Mesenteric fat pad (tissue), 1 donor: ENCODE results near the gene XXYLT1. TPM values are rescaled to one million over a fixed set of nuclear protein-coding genes. Genes with fewer than 3 reads are reported as not detected.

Source experiments
- DNase-seq: peaks from one replicate; pipeline ENCODE4 v3.0.0-alpha.2; 2020; ENCODE audit warnings: low spot score
- total RNA-seq: library from RNA; stranded (reverse); fragmentation: NEBNext Ultra II Directional; extraction: Animal tissue kit (Norgen Biotek cat#: 25700); gene quantifications from one replicate; pipeline ENCODE4 v1.2.1, GENCODE V29; 2021
- donor health status: DM: yes; HTN: yes; CAD: no.

Gene XXYLT1
- total RNA-seq, 1 donor from 2014 or later = 17.0 TPM

GRCh38 chr3:195172896-195173295 is 98.1 kb downstream of the XXYLT1 start:
- DNase-seq = no peak

GRCh38 chr3:195172039-195172684 is 98.8 kb downstream of the XXYLT1 start:
- no peak for DNase-seq

DNA sequence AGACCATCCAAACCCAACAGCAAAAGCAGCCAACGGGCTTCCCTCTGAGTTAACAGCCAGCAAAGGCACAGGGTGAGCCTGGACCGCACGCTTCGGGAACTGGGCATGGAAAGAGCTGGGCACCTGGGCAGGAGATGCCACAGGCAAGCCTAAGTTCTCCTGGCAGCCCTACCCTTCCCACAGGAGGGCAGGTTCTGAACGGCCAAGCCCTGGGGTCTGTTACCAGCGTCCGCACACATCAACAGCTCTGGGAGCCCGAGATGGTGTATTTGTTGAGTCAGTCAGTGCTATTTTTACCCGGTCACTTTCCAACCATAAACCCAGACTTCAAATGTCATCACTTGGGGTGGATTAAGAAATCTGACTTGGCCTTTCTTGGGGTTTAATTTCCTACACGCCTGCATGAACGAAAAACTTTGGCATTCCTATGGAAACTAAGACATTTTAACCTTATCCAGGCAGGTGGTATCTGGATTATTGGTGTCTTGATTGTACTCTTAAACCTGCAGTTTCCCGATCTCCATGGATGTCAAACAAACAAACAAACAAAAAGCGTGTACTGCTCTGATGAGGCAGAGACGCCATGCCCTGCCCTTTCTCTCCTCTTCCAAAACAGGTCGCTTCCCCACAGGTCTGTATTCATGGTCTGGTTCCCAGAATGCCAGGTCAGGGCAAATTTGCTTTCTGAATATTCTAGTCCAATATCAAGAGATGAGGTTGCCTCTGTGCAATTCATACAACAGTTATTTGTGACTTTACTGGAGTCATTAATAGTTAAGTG is 99.7 kb downstream of the XXYLT1 start:
- no peak for DNase-seq

DNA sequence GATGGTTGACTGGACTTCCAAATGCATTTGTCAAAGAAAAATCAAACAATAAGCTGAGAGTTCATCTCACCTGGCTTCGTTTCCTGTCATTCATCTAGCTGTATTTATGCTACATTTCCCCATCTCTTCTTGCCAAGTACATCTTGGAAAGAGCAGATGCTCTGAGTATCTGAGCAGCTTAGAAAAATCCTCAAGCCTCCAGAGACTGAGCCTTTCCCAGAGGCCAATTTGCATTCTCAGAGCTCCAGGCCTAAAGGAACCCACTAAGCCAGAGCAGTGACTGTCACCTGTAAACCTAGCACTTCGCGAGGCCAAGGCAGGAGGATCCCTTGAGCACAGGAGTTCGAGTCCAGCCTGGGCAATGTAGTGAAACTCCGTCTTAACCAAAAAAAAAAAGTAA is 100.5 kb downstream of the XXYLT1 start:
- no peak for DNase-seq

- DNase-seq = no peak
Measured at GRCh38 chr3:195169011-195169649, 101.8 kb downstream of the XXYLT1 start.

DNA sequence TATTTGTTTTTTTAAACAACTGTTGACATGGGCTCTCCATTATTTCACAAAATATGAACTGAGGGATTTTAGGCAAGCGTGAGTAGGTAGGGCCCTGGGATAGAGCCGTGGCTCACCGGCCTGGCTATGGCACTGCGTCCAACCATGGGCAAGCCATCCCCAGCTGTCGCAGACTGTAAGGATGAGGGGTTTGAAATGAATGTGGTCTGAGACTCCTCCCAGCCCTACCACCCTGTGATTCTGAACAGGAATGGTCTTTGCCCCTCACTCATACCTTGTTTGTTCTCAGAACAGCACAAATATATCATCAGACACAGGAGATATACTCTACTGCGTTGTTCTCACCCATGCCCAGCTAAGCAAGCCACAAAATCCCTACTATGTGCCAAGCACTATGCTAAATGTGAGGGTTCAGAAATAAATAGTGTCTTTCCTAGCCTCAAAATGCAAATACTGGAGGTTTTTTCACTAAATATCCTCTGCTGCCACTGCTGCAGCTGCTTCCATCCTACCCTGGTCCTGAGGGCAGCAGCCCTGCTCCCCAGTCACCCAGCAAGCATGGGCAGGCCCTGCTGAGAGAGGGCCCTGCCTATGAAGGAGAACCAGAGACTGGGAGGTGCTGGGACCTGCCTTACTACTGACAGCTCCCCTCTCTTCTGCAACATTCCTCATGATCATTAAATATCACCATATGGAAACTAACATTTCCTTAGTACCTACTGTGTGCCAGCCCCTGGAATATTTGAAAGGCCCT is 102.8 kb downstream of the XXYLT1 start:
- no peak for DNase-seq

DNA sequence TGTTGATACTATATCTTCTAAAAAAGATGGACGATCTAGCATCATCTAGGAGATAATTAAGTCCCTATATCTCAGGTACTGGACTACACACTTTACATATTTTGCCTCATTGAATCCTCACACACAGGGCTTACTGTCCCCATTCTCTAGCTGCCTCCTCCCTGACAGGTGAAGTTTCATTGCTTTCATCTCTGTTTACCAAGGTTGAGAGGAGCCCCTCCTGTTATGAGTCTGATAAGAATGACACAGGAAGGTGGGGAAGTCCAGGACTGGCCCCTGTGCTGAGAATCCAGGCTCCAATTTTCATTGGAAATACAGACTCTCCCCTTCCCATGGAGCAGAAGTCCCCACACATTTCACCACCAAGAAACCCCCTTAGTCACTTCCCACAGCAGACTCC is 105.2 kb downstream of the XXYLT1 start:
- DNase-seq = no peak

GRCh38 chr3:195165265-195165609 is 105.7 kb downstream of the XXYLT1 start:
- DNase-seq = no peak

GRCh38 chr3:195164573-195165264 is 106.2 kb downstream of the XXYLT1 start:
- no peak for DNase-seq

DNA sequence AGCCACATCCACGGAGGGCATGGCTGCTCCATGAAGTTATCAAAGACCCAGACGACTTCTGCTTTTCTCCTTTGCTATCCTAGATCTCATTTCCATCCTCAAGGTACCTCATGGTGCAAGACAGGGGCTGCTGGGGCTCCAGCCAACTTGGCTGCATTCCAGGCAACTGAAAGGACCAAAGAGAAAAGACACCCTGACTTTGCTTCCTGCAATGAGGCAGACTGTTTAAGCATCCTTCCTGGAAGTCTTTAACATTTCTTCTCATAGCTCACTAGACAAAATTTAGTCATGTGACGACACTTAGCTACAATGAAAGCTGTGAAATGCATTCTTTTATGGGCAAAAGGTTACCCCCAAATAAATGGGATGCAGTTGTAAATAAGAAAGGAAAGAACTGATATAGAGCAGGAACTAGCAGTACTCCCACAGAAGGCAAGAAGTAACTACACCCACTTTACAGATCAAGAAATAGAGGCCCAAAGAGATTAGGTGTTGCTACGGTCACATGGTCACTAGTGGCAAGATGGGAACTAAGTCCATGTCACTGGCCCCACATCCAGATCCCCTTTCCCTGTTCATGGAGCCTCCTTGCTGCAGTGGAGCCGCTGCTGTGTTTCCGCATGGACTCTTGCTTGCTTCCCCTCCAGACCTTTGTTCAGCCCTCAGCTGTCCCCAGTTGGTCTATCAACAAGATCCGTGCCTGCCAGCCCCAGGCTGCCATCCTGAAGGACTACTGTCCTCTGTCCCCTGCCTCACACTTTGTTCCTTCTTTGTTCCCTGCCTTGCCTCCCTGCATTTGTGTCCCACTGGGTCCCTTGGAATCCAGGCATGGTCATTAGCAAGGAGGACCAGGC is 107.0 kb downstream of the XXYLT1 start:
- DNase-seq = no peak

GRCh38 chr3:195162816-195163215 is 108.1 kb downstream of the XXYLT1 start:
- no peak for DNase-seq

DNA sequence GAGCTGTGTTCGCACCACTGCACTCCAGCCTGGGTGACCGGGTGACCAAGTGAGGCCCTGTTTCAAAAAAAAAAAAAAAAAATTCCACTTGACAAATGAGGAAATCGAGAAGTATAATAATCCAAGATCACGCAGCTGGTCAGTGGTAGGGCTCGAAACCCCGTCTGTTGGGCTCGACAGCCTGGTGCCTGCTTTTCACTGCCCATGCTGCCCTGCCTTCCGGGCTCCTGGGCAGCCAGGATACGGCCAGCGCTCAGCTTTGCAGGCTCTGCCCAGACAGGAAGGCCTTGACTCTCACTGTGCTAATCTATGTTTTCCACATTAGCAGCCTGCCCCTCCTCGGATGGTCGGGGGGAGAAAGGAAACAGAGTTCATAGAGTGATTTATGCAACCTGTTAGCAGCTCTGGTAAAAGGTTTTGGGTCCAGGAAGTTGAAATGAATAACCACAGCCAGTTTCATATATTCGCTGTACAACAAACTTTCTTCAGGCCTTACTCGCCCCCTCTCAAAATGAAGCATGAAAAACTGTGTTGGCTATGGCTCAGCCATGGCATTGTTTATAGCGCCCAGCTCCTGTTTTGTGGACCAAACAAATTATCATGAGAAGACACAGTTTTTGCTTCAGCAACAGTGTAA is 108.8 kb downstream of the XXYLT1 start:
- DNase-seq = no peak

DNA sequence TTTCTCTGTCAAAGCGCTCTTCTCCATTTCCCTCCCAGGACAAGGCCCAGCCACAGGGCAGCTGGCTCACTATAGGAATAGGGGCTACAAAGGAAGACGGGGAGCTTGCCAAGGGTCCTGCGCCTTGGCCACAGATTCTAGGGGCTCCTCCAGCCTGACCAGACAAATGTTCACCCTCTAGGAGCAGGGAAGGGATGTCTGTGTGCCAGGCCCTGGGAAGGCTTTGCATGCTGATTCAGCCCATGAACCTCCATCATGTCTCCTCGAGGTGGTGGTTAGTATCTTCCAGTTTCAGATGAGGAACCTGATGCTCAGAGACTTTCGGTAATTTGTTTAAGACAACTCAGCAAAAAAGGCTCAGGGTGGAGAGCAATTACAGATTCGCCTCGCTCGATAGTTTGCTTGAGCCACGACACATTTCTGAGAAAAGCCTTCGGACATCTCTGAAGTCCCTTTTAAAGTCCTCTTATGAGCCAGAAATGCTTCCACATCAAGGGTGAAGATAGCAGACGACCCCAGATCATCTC is 110.0 kb downstream of the XXYLT1 start:
- DNase-seq = no peak

GRCh38 chr3:195160257-195160898 is 110.6 kb downstream of the XXYLT1 start:
- DNase-seq = no peak

DNA sequence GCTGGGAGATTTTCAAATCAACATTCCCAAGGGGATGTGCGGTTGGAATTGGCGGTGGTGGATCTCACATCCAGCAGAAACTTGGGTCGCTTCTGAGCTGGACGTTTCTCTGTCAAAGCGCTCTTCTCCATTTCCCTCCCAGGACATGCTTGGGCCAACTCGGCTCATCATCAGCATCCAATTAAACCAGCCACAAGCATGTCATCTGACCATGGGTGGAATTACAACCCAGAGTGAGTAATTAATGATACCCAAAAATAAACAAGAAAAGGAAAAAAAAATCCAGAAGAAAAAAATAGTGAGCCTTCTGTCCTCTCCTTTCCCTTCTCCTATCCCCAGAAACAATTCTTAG is 111.2 kb downstream of the XXYLT1 start:
- no peak for DNase-seq

DNA sequence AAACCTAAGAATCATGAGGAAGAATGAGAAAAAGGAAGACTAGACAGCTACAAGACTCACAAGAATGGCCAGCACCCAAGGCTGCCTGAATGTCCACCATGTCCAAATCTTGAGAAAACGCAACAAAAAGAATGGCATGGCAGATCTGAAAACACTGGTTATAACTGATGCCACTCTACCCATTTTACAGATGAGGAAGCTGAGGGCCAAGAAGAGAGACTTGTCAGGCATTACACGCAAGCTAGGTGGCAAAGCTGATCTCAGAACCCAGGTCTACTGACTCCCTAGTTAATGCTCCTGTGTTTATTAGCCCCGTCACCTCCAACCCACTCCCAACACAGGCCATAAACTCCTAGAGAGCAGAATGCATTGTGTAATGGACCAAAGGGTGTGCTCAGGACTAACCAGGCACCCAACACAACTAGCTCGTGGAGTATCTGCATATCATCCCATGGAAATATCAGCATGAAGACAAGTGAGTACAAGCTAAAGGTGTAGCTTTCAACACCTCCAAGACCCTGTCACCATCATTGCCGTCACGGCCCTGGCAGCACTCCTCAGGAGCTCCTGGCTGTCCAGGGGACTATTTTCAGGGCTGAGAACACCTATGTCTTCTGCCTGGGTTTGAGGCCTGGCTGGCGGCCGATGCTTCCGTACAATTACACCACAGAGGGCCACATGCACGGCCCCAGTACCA is 111.7 kb downstream of the XXYLT1 start:
- DNase-seq = no peak

GRCh38 chr3:195156286-195156890 is 114.6 kb downstream of the XXYLT1 start:
- DNase-seq = no peak
